HG02970 (cell line): ENCODE data around the gene GRIN3A.
"Not testable (repeated sequence)": the region's sequence is repeated elsewhere in the genome, so short reads cannot be mapped to it uniquely, and the experiment has no call there.

Experiments
- ATAC-seq: cut with Tn5 transposase; IDR thresholded peaks from one replicate; pipeline ENCODE4 v1.9.1; 2021; ENCODE audit warnings: mild to moderate bottlenecking, moderate library complexity, moderate number of reproducible peaks; ENCODE audit not compliant: unreplicated experiment, low FRiP score

GRIN3A gene

DNA sequence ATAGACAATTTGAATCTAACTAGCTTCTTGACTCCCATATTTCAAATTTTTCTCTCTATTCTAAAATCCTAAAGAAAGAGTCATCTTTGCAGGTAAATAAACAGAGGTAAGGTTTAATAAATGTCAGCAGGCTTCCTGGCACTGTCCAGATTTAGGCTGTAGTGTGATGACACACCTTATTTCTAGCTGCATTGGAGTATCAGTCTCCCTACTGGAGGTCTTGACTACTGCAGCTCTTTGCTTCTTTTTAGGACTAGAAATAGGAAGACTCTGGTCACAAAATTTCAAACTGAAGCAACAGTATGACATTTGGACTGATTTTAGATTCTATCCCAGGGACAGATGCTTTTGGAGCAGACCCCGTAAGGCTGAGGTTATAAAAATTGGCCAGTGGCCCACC is 103.0 kb downstream of the GRIN3A start:
- no peak for ATAC-seq

- ATAC-seq = no peak
Measured at GRCh38 chr9:101634741-101635409, 103.6 kb downstream of the GRIN3A start.

GRCh38 chr9:101632611-101633010 is 105.8 kb downstream of the GRIN3A start:
- ATAC-seq = no peak

DNA sequence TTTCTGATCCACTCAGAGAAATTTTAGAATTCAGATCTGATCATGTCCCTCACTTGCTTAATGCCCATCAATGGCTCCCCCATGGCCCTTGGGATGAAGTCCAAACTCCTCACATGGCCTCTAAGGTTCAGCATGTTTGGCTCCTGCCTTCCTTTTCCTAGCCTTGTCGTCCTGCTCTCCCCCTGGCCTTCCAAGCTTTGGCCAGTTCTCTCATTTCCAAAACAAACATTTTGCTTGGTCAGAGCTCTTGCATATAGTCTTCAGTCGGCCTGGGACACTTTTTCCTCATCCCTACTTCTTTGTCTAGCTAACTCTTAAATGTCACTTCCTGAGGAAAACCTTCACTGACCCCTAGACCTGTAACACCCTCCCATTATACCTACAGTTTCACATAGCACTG is 106.6 kb downstream of the GRIN3A start:
- no peak for ATAC-seq

- no peak for ATAC-seq
Measured at GRCh38 chr9:101629636-101630035, 108.8 kb downstream of the GRIN3A start.

- no peak for ATAC-seq
Measured at GRCh38 chr9:101628173-101628572, 110.3 kb downstream of the GRIN3A start.

- no peak for ATAC-seq
Measured at GRCh38 chr9:101626295-101626694, 112.2 kb downstream of the GRIN3A start.

- no peak for ATAC-seq
Measured at GRCh38 chr9:101625876-101626275, 112.6 kb downstream of the GRIN3A start.

GRCh38 chr9:101620452-101620851 is 118.0 kb downstream of the GRIN3A start:
- peak; percentile 57 for ATAC-seq

DNA sequence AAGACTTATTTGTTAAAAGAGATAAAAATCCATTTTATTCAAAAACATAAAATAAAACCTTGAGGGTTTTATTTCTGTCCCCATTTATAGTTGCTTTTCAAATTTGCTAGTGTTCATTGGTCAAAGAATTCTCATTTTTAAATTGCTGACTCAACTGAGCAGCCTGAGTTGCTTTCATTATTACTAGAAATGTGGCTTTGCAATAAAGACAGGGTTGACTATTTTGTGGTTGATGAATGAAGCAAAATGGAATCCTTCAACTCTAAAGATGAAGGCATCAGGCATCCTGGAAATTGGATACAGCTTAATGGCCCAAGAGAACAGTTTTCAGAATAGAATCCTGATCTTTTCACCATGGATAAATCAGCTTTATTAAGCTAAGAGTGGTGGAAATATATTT is 119.7 kb downstream of the GRIN3A start:
- no peak for ATAC-seq

DNA sequence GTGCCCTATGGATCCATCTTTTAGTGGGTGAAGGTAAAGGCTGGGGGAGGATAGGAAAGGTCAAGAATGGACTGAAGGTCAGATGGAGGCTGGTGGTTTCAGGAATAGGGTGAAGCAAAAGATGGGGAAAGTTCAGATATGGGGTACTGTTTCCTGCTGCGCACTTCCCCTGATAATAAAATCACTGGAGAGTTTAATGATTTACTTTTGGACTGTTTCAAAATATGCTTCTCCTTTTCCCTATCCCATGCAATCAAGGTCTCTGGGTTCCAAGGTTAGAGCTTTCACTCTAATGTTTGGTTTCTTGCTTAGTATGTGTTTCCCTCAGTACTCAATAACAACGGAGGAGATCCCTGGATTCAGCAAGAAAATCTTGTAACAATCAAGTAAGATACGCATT is 132.9 kb downstream of the GRIN3A start:
- no peak for ATAC-seq

DNA sequence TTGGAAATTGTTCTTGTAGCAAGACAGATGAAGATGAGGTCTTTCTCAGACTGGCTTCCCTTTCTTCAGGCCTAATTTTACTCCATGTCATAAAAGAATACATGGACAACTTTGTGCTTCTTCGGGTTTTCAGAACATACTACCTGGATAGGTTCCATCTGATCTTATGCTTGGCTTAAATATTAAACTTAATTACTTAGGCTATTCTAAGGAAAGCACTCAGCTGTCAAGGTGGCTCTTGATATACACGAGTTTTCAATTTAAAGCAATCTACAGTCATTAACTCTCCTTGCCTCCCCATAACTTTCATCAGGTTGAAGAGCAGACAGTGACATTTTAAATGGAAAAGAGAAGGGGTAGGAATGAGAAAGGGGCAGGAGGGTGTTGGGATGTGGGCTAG is 134.2 kb downstream of the GRIN3A start:
- ATAC-seq = no peak

- ATAC-seq = no peak
Measured at GRCh38 chr9:101601904-101602765, 136.3 kb downstream of the GRIN3A start.

GRCh38 chr9:101594796-101595195 is 143.7 kb downstream of the GRIN3A start, which contains the start of gene PPP3R2:
Gene PPP3R2, minus strand, starts transcription at chr9:101594969. Its CDS starts 48 bp downstream, at chr9:101594921.
- no peak for ATAC-seq

DNA sequence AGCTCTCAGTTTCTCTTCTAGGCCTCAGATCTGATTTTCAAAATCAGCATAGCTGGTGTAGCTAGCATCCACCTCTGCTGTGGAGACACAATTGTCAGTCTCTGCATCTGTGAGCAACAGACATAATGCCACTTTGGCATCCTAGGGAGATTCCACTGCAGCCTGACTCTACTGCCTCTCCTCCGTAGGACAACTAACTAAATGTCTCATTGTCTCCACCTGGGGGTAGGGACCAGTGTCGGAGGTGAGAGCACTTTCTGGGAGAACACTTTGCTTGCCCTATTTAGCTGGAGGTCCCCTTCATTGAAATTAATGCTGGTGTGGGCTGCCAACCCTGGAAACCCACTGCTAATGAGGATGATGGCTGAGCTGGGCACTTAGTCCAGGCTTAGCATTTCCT is 145.1 kb downstream of the GRIN3A start:
- no peak for ATAC-seq

GRCh38 chr9:101592788-101593187 is 145.7 kb downstream of the GRIN3A start:
- no peak for ATAC-seq

DNA sequence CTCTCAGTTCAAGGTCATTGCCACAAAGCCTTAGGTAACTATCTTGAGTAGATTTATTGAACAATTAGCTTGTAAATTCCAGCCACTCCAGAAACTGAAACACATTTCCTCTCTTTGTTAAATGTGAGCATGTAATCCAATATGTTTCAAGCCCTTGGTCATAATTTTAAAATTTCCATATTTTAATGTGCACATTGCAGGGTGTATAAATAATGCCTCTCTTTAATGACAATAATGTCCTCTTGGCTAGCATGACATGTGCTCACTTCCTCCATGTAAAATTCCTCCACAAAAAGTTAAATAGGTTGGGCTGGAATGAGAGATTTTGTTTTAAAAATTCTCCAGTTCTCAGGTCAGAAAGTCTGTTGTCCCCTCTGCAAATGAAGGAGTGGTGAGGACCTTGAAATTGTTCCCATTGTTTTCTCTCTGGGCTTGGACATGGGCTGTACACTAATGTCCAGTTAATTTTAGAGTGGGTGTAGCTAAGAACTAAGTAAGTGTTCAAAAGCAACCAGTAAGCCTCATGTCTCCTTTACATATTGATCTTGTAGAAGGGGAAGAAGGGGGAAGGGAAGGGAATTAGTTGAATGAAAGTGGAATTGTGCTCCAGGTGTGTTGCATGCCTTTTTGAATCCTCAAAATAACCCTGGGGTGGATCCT is 146.5 kb downstream of the GRIN3A start:
- no peak for ATAC-seq

- ATAC-seq = no peak
Measured at GRCh38 chr9:101590901-101591300, 147.5 kb downstream of the GRIN3A start.

DNA sequence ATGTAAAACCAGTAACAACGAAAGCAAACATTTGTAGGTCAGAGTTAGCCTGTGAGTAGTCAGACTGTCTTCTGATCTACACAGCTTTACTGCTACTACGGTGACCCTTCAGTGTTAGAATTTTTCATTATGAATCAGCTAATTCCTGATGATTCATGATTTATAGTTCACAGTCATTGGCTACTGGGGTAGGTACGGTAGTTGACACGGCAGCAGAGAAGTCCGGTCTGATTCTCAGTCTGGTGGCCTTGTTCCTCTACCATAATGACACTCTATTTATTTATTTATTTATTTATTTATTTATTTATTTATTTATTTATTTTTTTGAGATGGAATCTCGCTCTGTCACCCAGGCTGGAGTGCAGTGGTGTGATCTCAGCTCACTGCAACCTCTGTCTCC is 148.4 kb downstream of the GRIN3A start:
- not testable (repeated sequence) for ATAC-seq

DNA sequence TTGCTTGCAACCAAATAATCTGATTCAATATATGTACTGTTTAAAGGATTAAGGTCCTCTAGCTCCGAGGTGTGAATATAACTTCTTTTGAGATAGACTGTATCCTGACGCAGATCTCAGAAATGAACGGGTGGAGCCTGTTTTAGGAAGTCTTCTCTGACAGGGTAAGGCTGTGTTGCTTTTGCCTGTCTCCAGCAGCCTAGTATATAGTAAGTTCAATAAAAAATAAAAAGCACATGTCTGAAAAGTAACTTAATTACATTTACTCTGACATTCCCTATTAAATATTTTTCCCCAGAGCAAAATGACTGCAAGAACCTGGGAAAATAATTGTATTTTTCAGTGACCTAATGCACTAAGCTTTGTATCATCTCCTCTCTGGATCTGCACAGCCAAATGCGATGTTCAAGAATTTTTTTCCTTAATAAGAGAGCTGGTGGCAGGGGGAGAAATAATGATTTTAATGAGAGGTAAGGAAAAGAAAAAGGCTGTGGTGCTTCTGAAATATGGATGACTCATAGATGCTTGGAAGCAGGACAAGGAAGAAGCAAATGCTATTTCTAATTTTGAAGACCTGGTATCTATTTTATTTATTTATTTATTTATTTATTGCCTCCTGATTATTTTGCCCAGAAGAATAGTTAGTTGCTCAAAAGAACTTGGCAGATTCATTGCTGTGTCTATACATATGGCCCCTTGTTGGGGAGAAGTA is 151.0 kb downstream of the GRIN3A start:
- ATAC-seq = no peak

GRCh38 chr9:101586651-101587050 is 151.8 kb downstream of the GRIN3A start:
- peak; percentile 77 for ATAC-seq
